K562 (cell line): ENCODE measurements around the gene KCNMB2.

Experiments
- C11orf30 ChIP-seq: fragments of 450-650 bp; IDR thresholded peaks from 2 replicates; pipeline ENCODE4 v1.6.1; 2016; ENCODE audit warnings: low read depth, mild to moderate bottlenecking
- CTCF ChIP-seq, 3 experiments: IDR thresholded peaks in 2 of 3; conservative IDR thresholded peaks in 1 of 3; 2 replicates each; pipeline ENCODE4 v1.5.1; 2011 to 2012; ENCODE audit warnings: low read length in 3 of 3, mild to moderate bottlenecking in 3 of 3, control low read depth in 2 of 3, improper control_type of control experiment in 1 of 3, inconsistent platforms in 1 of 3, low read depth in 1 of 3, mixed read lengths in 1 of 3, moderate library complexity in 1 of 3; ENCODE audit not compliant: insufficient read depth in 2 of 3
- DMBX1 ChIP-seq: fragments of 250-450 bp; sonication (Bioruptor Pico); IDR thresholded peaks from 2 replicates; pipeline ENCODE4 v1.8.0; 2022; ENCODE audit warnings: inconsistent platforms, mild to moderate bottlenecking, moderate library complexity, borderline replicate concordance
- E2F4 ChIP-seq: sonication (generic); formaldehyde crosslinking; IDR thresholded peaks from 2 replicates; pipeline ENCODE4 v1.8.0; 2022; ENCODE audit warnings: mild to moderate bottlenecking, low read depth, missing genetic modification reagents
- KDM4B ChIP-seq, 2 experiments: fragments of 450-650 bp in 1 of 2; sonication (generic) in 1 of 2; IDR thresholded peaks; 2 replicates each; pipeline ENCODE4 v1.6.1; 2016 to 2017; ENCODE audit warnings: borderline replicate concordance in 2 of 2, antibody characterized with exemption in 1 of 2, low read depth in 1 of 2, mild to moderate bottlenecking in 1 of 2
- PREB ChIP-seq: sonication (generic); formaldehyde crosslinking; IDR thresholded peaks from 2 replicates; pipeline ENCODE4 v1.8.1; 2023; ENCODE audit warnings: mild to moderate bottlenecking, missing genetic modification reagents
- PURB ChIP-seq: sonication (generic); formaldehyde crosslinking; IDR thresholded peaks from 2 replicates; pipeline ENCODE4 v1.9.0; 2021; ENCODE audit warnings: low read depth, mild to moderate bottlenecking, missing genetic modification reagents
- RBFOX2 ChIP-seq: fragments of 200-400 bp; formaldehyde crosslinking; IDR thresholded peaks from 2 replicates; pipeline ENCODE4 v1.6.1; 2017; ENCODE audit warnings: low read depth, mild to moderate bottlenecking, low read length, moderate library complexity
- SP1 ChIP-seq: sonication (generic); formaldehyde crosslinking; IDR thresholded peaks from 2 replicates; pipeline ENCODE4 v1.8.1; 2022; ENCODE audit warnings: mild to moderate bottlenecking, missing genetic modification reagents
- ZNF143 ChIP-seq: sonication (generic); formaldehyde crosslinking; IDR thresholded peaks from 2 replicates; pipeline ENCODE4 v1.9.0; 2022; ENCODE audit warnings: mild to moderate bottlenecking, missing genetic modification reagents
- ZNF277 ChIP-seq: fragments of 250-450 bp; sonication (Bioruptor Pico); IDR thresholded peaks from 2 replicates; pipeline ENCODE4 v1.8.0; 2022; ENCODE audit warnings: inconsistent platforms, mild to moderate bottlenecking, moderate library complexity, borderline replicate concordance
- ZNF3 ChIP-seq: fragments of 250-450 bp; sonication (Bioruptor Pico); IDR thresholded peaks from 2 replicates; pipeline ENCODE4 v1.5.0; 2021; ENCODE audit warnings: mild to moderate bottlenecking, moderate library complexity

GRCh38 chr3:178741020-178741419 lies 204.8 kb downstream of the KCNMB2 start:
- no peak for TF ChIP-seq E2F4 (CRISPR knock-in tag)
- TF ChIP-seq SP1 (CRISPR knock-in tag), result no peak
- TF ChIP-seq CTCF (IDR thresholded peaks at IDR 0.05 in 2 of 3, conservative IDR thresholded peaks at IDR 0.05 in 1 of 3; ENCODE audit: insufficient read depth in 2 of 3, low read depth in 1 of 3, low read length in 3 of 3), result no peak
- TF ChIP-seq KDM4B (IDR thresholded peaks at IDR 0.05; ENCODE audit: borderline replicate concordance in 2 of 2, low read depth in 1 of 2), result no peak
- no peak for TF ChIP-seq PREB (CRISPR knock-in tag)
- no peak for TF ChIP-seq ZNF143 (CRISPR knock-in tag)
- no peak for TF ChIP-seq ZNF3
- TF ChIP-seq RBFOX2, result no peak
- no peak for TF ChIP-seq PURB (CRISPR knock-in tag)
- TF ChIP-seq ZNF277 (CRISPR knock-in tag), result no peak
- TF ChIP-seq C11orf30, result no peak
- TF ChIP-seq DMBX1 (CRISPR knock-in tag), result no peak
